A673 (cell line): ENCODE data around the gene MARK2.

Experiments
- CTCF ChIP-seq: fragments of 300-800, 200-600 bp; sonication (generic); conservative IDR thresholded peaks from 2 replicates; pipeline ENCODE4 v1.5.1; 2017; ENCODE audit warnings: low read depth, mild to moderate bottlenecking, antibody characterized with exemption, low read length, moderate library complexity, mixed read lengths
- EZH2 ChIP-seq: fragments of 200-600 bp; sonication (generic); IDR thresholded peaks from 2 replicates; pipeline ENCODE4 v1.6.1; 2017; ENCODE audit warnings: borderline replicate concordance, low read depth, mild to moderate bottlenecking, mixed read lengths, antibody characterized with exemption, low read length; ENCODE audit not compliant: poor library complexity, severe bottlenecking

DNA sequence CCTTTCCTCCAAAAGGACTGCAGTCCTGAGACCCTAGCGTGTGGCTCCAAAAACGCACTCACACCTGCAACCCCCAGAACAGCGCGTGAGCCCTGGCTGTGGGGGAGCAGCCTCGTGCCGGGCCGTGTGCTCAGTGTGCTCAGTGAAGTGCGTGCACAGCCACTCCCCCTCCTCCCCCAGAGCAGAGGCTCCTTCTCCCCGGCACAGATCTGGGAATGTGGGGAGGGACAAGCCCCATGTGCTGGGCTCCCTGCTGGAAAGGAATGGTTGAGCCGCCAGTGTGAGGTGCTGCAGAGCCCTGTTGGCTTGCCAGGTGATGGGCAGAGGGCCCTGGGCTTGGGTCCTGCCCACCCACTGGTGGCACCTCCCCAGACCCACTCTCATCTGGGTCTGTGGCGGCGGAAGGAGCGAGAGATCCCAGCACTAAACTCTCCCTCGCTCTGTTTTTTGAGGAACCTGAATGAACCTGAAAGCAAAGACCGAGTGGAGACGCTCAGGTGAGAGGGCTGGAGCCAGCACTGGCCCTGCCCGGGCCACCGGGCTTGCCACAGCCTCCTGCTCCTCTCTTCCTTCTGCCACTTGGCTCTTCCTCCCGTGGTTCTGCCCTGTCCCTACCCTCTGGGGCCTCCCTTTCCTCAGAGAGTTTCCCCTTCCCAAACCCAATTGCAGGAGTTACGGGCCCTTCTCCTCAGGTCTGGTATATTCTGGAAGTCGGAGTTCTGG, 69.1 kb downstream of the MARK2 start:
- no peak for TF ChIP-seq EZH2
- 0 out of 2 replicates have a peak, but pooled peaks have one; percentile 19 for TF ChIP-seq CTCF
